Measurements from ENCODE around the gene GPR137B.

- TF ChIP-seq ZFP36 (IDR thresholded peaks at IDR 0.05; ENCODE audit: borderline replicate concordance, low read depth, low read length, partially characterized antibody), result no peak
- TF ChIP-seq PBX3 (CRISPR knock-in tag; IDR thresholded peaks at IDR 0.05; ENCODE audit: borderline replicate concordance), result no peak
- no peak for TF ChIP-seq ESRRA (CRISPR knock-in tag; IDR thresholded peaks at IDR 0.05; ENCODE audit: low read depth)
These were observed 18.3 kb downstream of the GPR137B start for GRCh38 chr1:236160540-236161127.

Data from HepG2 (cell line).